ENCODE measurements around the gene HSPA5.
"Not testable (repeated sequence)": the region's sequence is repeated elsewhere in the genome, so short reads cannot be mapped to it uniquely, and the experiment has no call there.

- TF ChIP-seq CTCF (IDR thresholded peaks at IDR 0.05; ENCODE audit: low read depth, low read length, missing input control); REST (IDR thresholded peaks at IDR 0.05); FOXA1 (IDR thresholded peaks at IDR 0.05); RAD21 (IDR thresholded peaks at IDR 0.05); GABPA (IDR thresholded peaks at IDR 0.05 in 1 of 2, conservative IDR thresholded peaks at IDR 0.05 in 1 of 2); EGR1 (IDR thresholded peaks at IDR 0.05; ENCODE audit: low read depth in 2 of 2): not testable (repeated sequence)
These were observed 16.3 kb downstream of the HSPA5 start for GRCh38 chr9:125224858-125225257.
